SKM-1 (cell line): ENCODE measurements around the gene JUNB.
"Not testable (repeated sequence)": the region's sequence is repeated elsewhere in the genome, so short reads cannot be mapped to it uniquely, and the experiment has no call there.

ENCODE experiments used
- DNase-seq: peaks from one replicate; lab custom pipeline; 2025; ENCODE audit not compliant: unreplicated experiment; lab: John Stamatoyannopoulos, UW

Gene JUNB

GRCh38 chr19:12788682-12789097, 2.6 kb upstream of the JUNB start:
- no peak for DNase-seq

GRCh38 chr19:12789098-12789903, 2.0 kb upstream of the JUNB start:
- DNase-seq = no peak

GRCh38 chr19:12789904-12790619, 1.2 kb upstream of the JUNB start:
- DNase-seq = peak; percentile 98

GRCh38 chr19:12790628-12791344, 500 bp upstream of the JUNB start:
- no peak for DNase-seq

GRCh38 chr19:12792051-12792852, 966 bp downstream of the JUNB start:
- DNase-seq = peak; percentile 35

- no peak for DNase-seq
These were observed 1.6 kb downstream of the JUNB start for GRCh38 chr19:12792853-12793289.

- peak; percentile 46 for DNase-seq
These were observed 2.3 kb downstream of the JUNB start for GRCh38 chr19:12793290-12794195.

GRCh38 chr19:12794196-12794941, 3.1 kb downstream of the JUNB start:
- DNase-seq = no peak

GRCh38 chr19:12794971-12795381, 3.7 kb downstream of the JUNB start:
- DNase-seq = no peak

GRCh38 chr19:12796146-12797071, 5.1 kb downstream of the JUNB start:
- peak; percentile 55 for DNase-seq

- no peak for DNase-seq
These were observed 5.9 kb downstream of the JUNB start for GRCh38 chr19:12797141-12797587.

GRCh38 chr19:12797607-12798006, 6.3 kb downstream of the JUNB start:
- DNase-seq = not testable (repeated sequence)

GRCh38 chr19:12799742-12800465, 8.6 kb downstream of the JUNB start:
- DNase-seq = no peak

- no peak for DNase-seq
These were observed 9.1 kb downstream of the JUNB start for GRCh38 chr19:12800466-12800770.

- DNase-seq = no peak
These were observed 9.7 kb downstream of the JUNB start for GRCh38 chr19:12800923-12801465.

- DNase-seq = peak; percentile 30
These were observed 10.4 kb downstream of the JUNB start, which contains the start of the genes PRDX2 and THSD8 for GRCh38 chr19:12801466-12802266. PRDX2 (minus strand) TSS chr19:12801800; CDS start chr19:12801261, 539 bp downstream. THSD8 (plus strand) TSS chr19:12802069; CDS start chr19:12802072, 3 bp downstream.
